ENCODE data around the gene DCDC2C. TPM values are rescaled to one million over a fixed set of nuclear protein-coding genes. Genes with fewer than 3 reads are reported as not detected.

Gene DCDC2C
- total RNA-seq, 1 experiment from 2014 or later: not detected

DNA sequence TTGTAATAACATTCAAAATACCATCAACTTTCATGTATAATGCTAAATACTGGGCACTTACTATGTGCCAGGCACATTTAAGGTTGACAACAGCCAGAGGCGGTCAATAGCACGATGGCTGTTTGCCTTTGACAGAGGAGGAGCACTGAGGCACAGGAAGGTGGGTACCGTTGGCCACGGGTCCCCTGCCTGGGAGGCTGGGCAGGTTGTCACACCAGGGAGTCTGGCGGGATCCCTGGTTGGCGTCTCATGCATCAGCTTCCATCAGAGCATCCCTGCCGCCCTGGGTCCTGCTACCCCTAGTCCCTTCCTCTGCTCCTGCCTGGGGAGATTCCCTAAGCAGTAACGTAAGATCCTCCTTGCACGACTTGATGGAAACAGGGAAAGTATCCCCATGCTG, 25.9 kb upstream of the DCDC2C start:
- Histone ChIP-seq H3K27me3 (ENCODE audit: insufficient read depth, low read depth) (peaks cover 99% of the 10 kb centered on the region), H3K4me1 (replicated peaks; ENCODE audit: insufficient read depth) (no peaks in the 10 kb centered on the region), H3K4me2 (no peak overlapping the region), H4K20me1 (ENCODE audit: insufficient read depth) (no peaks in the 10 kb centered on the region), H3K9me3 (ENCODE audit: insufficient read depth, low read depth) (no peaks in the 10 kb centered on the region), H3F3A (ENCODE audit: insufficient read depth, low read depth) (no peaks in the 10 kb centered on the region), H3K27ac (no peak overlapping the region), H3K36me3 (ENCODE audit: low read depth) (no peaks in the 10 kb centered on the region), H3K4me3 (no peak overlapping the region), H3K9me2 (ENCODE audit: insufficient read depth) (no peaks in the 10 kb centered on the region), H3K79me2 (ENCODE audit: low read depth) (no peaks in the 10 kb centered on the region), H2AFZ (no peak overlapping the region)
- ChIA-PET CTCF (no interaction called here), POLR2A (ENCODE audit: unreplicated experiment) (no interaction called here)
- DNase-seq: no peak
- BruUV-seq (replicated peaks): no TSS peak
- TF ChIP-seq, protein P1, sequence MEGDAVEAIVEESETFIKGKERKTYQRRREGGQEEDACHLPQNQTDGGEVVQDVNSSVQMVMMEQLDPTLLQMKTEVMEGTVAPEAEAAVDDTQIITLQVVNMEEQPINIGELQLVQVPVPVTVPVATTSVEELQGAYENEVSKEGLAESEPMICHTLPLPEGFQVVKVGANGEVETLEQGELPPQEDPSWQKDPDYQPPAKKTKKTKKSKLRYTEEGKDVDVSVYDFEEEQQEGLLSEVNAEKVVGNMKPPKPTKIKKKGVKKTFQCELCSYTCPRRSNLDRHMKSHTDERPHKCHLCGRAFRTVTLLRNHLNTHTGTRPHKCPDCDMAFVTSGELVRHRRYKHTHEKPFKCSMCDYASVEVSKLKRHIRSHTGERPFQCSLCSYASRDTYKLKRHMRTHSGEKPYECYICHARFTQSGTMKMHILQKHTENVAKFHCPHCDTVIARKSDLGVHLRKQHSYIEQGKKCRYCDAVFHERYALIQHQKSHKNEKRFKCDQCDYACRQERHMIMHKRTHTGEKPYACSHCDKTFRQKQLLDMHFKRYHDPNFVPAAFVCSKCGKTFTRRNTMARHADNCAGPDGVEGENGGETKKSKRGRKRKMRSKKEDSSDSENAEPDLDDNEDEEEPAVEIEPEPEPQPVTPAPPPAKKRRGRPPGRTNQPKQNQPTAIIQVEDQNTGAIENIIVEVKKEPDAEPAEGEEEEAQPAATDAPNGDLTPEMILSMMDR (conservative IDR thresholded peaks at IDR 0.05): no peak
- TF ChIP-seq EZH2 (IDR thresholded peaks at IDR 0.05; ENCODE audit: low read depth): no peak
- intact Hi-C loops (cut with micrococcal nuclease; ENCODE audit: unreplicated experiment): no loop called here

DNA sequence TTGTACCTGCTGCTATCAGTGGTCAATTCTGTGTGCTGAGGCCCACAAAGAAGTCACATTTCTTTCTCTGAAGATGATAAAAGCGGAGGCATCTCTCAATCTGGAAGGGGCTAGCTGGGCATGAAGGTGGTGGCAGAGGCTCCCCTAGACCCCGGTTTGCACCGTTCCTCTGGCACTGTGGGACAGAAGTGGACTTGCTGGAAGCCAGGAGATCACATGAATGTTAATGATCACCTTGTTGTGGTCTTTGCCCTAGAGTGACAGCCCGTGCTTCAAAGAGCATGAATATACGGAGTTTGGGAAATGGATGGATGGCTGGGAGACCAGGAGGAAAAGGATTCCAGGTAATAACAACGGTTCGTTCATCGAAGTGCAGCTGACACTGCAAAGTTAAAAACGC, 25.2 kb upstream of the DCDC2C start:
- no peaks in the 10 kb centered on the region for H3K36me3 ChIP-seq (ENCODE audit: low read depth)
- no peaks in the 10 kb centered on the region for H3K9me3 ChIP-seq (ENCODE audit: insufficient read depth, low read depth)
- H3K79me2 ChIP-seq (ENCODE audit: low read depth): no peaks in the 10 kb centered on the region
- no peaks in the 10 kb centered on the region for H3K4me1 ChIP-seq (replicated peaks; ENCODE audit: insufficient read depth)
- POLR2A ChIA-PET (ENCODE audit: unreplicated experiment): no interaction called here
- H3F3A ChIP-seq (ENCODE audit: insufficient read depth, low read depth): no peaks in the 10 kb centered on the region
- H2AFZ ChIP-seq: no peak overlapping the region; the same call in 1 of the 2 replicates
- CTCF ChIA-PET: no interaction called here
- H4K20me1 ChIP-seq (ENCODE audit: insufficient read depth): no peaks in the 10 kb centered on the region
- H3K27me3 ChIP-seq (ENCODE audit: insufficient read depth, low read depth): peaks cover 100% of the 10 kb centered on the region
- no peaks in the 10 kb centered on the region for H3K9me2 ChIP-seq (ENCODE audit: insufficient read depth)
- BruUV-seq (replicated peaks): no TSS peak
- TF ChIP-seq, protein P1 (conservative IDR thresholded peaks at IDR 0.05): no peak
- 0 out of 2 replicates have a peak, but pooled peaks have one; percentile 57 for TF ChIP-seq EZH2 (IDR thresholded peaks at IDR 0.05; ENCODE audit: low read depth)
- intact Hi-C loops (cut with micrococcal nuclease; ENCODE audit: unreplicated experiment): no loop called here
- H3K4me3 ChIP-seq: no peak overlapping the region
- no peak overlapping the region for H3K4me2 ChIP-seq
- DNase-seq: no peak
- H3K27ac ChIP-seq: no peak overlapping the region

DNA sequence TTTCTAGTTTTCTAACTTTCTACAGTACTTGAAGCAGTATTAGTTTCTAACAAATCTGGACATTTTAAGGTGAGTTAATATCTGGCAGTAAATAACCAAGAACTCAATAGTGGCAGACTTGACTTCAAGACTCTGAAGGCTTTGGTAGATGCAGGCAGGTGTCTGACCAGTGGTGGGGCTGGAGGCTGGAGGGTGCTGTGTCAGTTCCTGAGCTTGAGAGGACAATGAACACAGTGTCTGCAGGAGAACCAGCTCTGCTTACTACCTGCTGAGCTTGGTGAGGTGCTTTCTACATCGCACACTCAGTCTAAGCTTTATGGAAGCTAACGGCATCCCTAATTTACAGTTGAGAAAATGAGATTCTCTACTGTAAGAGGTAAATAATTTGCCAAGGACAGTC, 24.2 kb upstream of the DCDC2C start:
- intact Hi-C loops (cut with micrococcal nuclease; ENCODE audit: unreplicated experiment): no loop called here
- H3K4me1 ChIP-seq (replicated peaks; ENCODE audit: insufficient read depth): no peaks in the 10 kb centered on the region
- no peaks in the 10 kb centered on the region for H3K9me3 ChIP-seq (ENCODE audit: insufficient read depth, low read depth)
- no peak overlapping the region for H3K27ac ChIP-seq
- no peak for TF ChIP-seq EZH2 (IDR thresholded peaks at IDR 0.05; ENCODE audit: low read depth)
- TF ChIP-seq, protein P1 (conservative IDR thresholded peaks at IDR 0.05): no peak
- no peaks in the 10 kb centered on the region for H3K9me2 ChIP-seq (ENCODE audit: insufficient read depth)
- ChIA-PET POLR2A (ENCODE audit: unreplicated experiment) (no interaction called here), CTCF (no interaction called here)
- peaks cover 99% of the 10 kb centered on the region for H3K27me3 ChIP-seq (ENCODE audit: insufficient read depth, low read depth)
- no peaks in the 10 kb centered on the region for H3F3A ChIP-seq (ENCODE audit: insufficient read depth, low read depth)
- H3K4me3 ChIP-seq: no peak overlapping the region
- H3K36me3 ChIP-seq (ENCODE audit: low read depth): no peaks in the 10 kb centered on the region
- no peak for DNase-seq
- no TSS peak for BruUV-seq (replicated peaks)
- no peaks in the 10 kb centered on the region for H3K79me2 ChIP-seq (ENCODE audit: low read depth)
- H3K4me2 ChIP-seq: no peak overlapping the region
- no peak overlapping the region for H2AFZ ChIP-seq
- no peaks in the 10 kb centered on the region for H4K20me1 ChIP-seq (ENCODE audit: insufficient read depth)

Data from PC-9 (cell line).